Activated CD4-positive, alpha-beta T cell treated with anti-CD3 and anti-CD28 coated beads, Interleukin-2, amount 10 ng/mL, durations not matched to agents 7 days and 5 days (primary cell): ENCODE measurements around the gene RFC4. TPM values are rescaled to one million over a fixed set of nuclear protein-coding genes. Genes with fewer than 3 reads are reported as not detected.
"Not testable (repeated sequence)": the region's sequence is repeated elsewhere in the genome, so short reads cannot be mapped to it uniquely, and the experiment has no call there.

ENCODE experiments used
- CTCF ChIA-PET: fragments of 350-600 bp; sonication (Branson Sonifier 250); formaldehyde crosslinking; loops from one replicate; lab custom pipeline; 2021; ENCODE audit warnings: antibody characterized with exemption; lab: Charles Lee
- POLR2A ChIA-PET: fragments of 350-600 bp; sonication (Branson Sonifier 250); formaldehyde crosslinking; loops from one replicate; lab custom pipeline; 2021; ENCODE audit warnings: antibody characterized with exemption; lab: Charles Lee
- DNase-seq: peaks from one replicate; pipeline ENCODE4 v3.0.0-alpha.2; 2020
- H3K27ac Mint-ChIP-seq: one replicate; pipeline ENCODE4 v1.8.0; 2021; ENCODE audit warnings: mild to moderate bottlenecking, moderate library complexity, mixed read lengths
- H3K27me3 Mint-ChIP-seq: one replicate; pipeline ENCODE4 v1.8.0; 2021; ENCODE audit warnings: mixed read lengths
- H3K36me3 Mint-ChIP-seq: one replicate; pipeline ENCODE4 v1.8.0; 2021; ENCODE audit warnings: low read depth, mixed read lengths
- H3K4me1 Mint-ChIP-seq: one replicate; pipeline ENCODE4 v1.8.0; 2021; ENCODE audit warnings: mixed read lengths
- H3K4me3 Mint-ChIP-seq: one replicate; pipeline ENCODE4 v1.8.0; 2021; ENCODE audit warnings: mild to moderate bottlenecking, moderate library complexity, mixed read lengths
- H3K9me3 Mint-ChIP-seq: one replicate; pipeline ENCODE4 v1.8.0; 2021; ENCODE audit warnings: mixed read lengths
- total RNA-seq, 2 experiments: library from RNA; stranded (reverse); gene quantifications; one replicate each; pipeline ENCODE4 v1.2.3, GENCODE V29; 2021

Gene RFC4, protein sequence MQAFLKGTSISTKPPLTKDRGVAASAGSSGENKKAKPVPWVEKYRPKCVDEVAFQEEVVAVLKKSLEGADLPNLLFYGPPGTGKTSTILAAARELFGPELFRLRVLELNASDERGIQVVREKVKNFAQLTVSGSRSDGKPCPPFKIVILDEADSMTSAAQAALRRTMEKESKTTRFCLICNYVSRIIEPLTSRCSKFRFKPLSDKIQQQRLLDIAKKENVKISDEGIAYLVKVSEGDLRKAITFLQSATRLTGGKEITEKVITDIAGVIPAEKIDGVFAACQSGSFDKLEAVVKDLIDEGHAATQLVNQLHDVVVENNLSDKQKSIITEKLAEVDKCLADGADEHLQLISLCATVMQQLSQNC
- total RNA-seq: 100 to 1,000 TPM in 1 of 2 experiments, 10 to 100 TPM in 1; 85.5 to 105 TPM

DNA sequence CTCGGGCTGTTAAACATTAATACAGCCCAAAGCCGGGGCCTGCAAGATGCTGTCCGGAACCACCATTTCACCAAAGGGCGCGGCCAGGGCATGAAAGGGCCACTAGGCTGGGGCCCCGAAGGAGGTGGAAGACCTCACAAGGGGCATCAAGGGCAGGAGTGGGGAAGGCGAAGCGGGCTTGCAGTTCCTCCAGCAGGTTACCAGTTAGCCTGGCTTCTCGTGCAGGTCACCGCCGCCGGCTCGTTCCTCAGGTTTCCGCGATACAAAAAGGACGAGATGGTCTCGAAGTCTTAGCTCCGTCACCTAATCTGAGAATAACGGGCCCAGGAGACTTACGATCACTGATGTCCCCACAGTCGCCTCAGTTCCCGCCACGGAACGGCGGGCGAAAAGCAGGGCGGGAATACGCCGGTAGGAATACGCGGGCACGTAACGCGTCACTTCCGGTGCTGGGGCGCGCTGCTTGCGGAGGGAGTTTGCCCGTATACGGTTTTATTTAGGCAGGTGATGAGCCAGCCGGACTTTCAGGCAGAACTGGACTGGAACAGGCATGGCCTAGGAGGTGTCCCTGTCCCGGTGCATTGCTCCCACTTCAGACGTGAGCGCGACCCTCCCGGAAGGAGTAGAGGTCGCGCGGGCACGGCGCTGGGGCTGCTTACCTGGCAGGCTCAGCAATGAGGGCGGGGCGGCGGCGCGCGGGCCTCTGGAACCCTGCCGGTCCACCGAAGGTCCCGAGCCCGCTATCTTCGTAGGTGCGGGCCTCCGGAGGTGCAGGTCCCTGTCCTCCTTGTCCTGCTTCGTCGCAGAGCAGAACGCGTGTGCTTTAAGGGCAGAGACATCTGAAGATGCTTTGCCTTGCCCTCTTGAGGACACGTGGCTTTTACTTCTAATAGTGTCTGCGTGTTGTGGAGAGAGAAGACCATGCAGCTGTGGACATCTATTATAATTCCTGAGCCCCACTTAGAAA is at the start of gene RFC4:
Gene RFC4 (minus strand): TSS at position 394 of the 967 bp plus-strand sequence. CDS start 1,769 bp downstream, outside the sequence.
- H3K4me3 Mint-ChIP-seq: peak within 1 kb of the TSS; percentile 95
- peak within 1 kb of the TSS; percentile 98 for H3K27ac Mint-ChIP-seq
- peaks cover 16% of the 10 kb centered on the region for H3K36me3 Mint-ChIP-seq

DNA sequence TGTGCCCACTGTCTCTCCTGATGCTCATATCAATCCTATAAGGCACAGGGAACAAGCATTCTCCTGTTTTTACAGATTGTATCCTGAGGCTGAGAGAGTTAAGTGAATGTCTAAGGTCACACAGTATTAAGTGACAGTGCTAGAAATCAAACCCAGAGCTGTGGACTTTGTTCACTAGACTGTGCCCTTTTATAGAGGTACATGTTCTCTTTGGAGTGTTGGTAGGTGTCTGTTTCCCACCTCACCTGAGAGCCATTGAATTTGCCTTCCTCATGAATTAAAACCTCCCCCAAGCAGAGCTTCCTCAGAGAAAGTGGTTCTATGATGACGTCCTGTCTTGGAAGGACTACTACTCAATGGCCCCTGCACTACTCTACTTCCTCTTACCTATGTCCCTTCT is 48.7 kb upstream of the RFC4 start:
- CTCF ChIA-PET: interaction anchor here (1.1 to 1.5 kb wide), 2 partner anchors 27 to 285 kb away, joined by 3 read pairs; partner anchors contain the start of gene RPL39L
- POLR2A ChIA-PET: no interaction called here
- H3K27me3 Mint-ChIP-seq: no peaks in the 10 kb centered on the region

More for the DNA sequence above, at the start of gene RFC4:
- no peaks in the 10 kb centered on the region for H3K27me3 Mint-ChIP-seq
- peak; percentile 87 for DNase-seq
- CTCF ChIA-PET: interaction anchor here (1.1 to 1.6 kb wide), 3 partner anchors 14 to 192 kb away, joined by 3 to 6 read pairs (median 4); no protein-coding TSS in a partner anchor
- POLR2A ChIA-PET: interaction anchor here (0.9 to 1.3 kb wide), 2 partner anchors 16 to 23 kb away, joined by 3 to 6 read pairs; no protein-coding TSS in a partner anchor
- peaks cover 42% of the 10 kb centered on the region for H3K4me1 Mint-ChIP-seq
- H3K9me3 Mint-ChIP-seq: no peaks in the 10 kb centered on the region

DNA sequence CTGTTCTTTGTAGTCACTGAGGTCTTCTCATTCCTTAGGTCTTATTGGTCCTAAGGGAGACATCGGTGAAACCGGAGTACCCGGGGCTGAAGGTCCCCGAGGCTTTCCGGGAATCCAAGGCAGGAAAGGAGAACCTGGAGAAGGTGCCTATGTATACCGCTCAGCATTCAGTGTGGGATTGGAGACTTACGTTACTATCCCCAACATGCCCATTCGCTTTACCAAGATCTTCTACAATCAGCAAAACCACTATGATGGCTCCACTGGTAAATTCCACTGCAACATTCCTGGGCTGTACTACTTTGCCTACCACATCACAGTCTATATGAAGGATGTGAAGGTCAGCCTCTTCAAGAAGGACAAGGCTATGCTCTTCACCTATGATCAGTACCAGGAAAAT is 47.9 kb upstream of the RFC4 start:
- H3K27me3 Mint-ChIP-seq: no peaks in the 10 kb centered on the region
- H3K4me3 Mint-ChIP-seq: no peak overlapping the region
- ChIA-PET POLR2A (no interaction called here), CTCF (interaction anchor here (0.6 to 1.5 kb wide), 2 partner anchors 80 to 285 kb away, joined by 3 read pairs; partner anchors contain the start of gene RPL39L)
- H3K27ac Mint-ChIP-seq: no peak overlapping the region
- H3K9me3 Mint-ChIP-seq: peaks cover 10% of the 10 kb centered on the region
- H3K36me3 Mint-ChIP-seq: peaks cover 9% of the 10 kb centered on the region
- peaks cover 21% of the 10 kb centered on the region for H3K4me1 Mint-ChIP-seq
- no peak for DNase-seq

More for the DNA sequence above, 48.7 kb upstream of the RFC4 start:
- Mint-ChIP-seq H3K4me3 (no peak overlapping the region), H3K27ac (no peak overlapping the region), H3K9me3 (peaks cover 15% of the 10 kb centered on the region), H3K4me1 (peaks cover 14% of the 10 kb centered on the region), H3K36me3 (peaks cover 14% of the 10 kb centered on the region)
- no peak for DNase-seq

DNA sequence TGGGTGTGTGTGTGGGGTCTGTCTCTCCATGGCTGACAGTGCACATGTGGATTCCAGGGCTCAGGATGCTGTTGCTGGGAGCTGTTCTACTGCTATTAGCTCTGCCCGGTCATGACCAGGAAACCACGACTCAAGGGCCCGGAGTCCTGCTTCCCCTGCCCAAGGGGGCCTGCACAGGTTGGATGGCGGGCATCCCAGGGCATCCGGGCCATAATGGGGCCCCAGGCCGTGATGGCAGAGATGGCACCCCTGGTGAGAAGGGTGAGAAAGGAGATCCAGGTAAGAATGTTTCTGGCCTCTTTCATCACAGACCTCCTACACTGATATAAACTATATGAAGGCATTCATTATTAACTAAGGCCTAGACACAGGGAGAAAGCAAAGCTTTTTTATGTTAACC is 46.7 kb upstream of the RFC4 start:
- H3K27ac Mint-ChIP-seq: no peak overlapping the region
- H3K27me3 Mint-ChIP-seq: no peaks in the 10 kb centered on the region
- CTCF ChIA-PET: interaction anchor here (0.6 to 0.9 kb wide), 2 partner anchors 85 to 286 kb away, joined by 3 read pairs; partner anchors contain the start of gene RPL39L
- peaks cover 9% of the 10 kb centered on the region for H3K36me3 Mint-ChIP-seq
- POLR2A ChIA-PET: no interaction called here
- no peak for DNase-seq
- H3K4me1 Mint-ChIP-seq: peaks cover 21% of the 10 kb centered on the region
- H3K4me3 Mint-ChIP-seq: no peak overlapping the region
- peaks cover 10% of the 10 kb centered on the region for H3K9me3 Mint-ChIP-seq

DNA sequence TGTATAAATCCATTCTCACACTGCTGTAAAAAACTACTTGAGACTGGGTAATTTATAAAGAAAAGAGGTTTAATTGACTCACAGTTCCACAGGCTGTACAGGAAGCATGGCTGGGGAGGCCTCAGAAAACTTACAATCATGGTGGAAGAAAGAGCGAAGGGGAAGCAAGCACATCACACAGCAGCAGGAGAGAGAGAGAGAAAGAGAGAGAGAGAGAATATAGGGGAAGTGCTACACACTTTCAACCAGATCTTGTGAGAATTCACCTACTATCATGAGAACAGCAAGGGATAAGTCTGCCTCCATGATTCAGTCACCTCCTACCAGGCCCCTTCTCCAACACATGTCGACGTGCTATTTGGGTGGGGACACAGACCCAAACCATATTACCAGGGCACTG is 45.6 kb upstream of the RFC4 start:
- DNase-seq, POLR2A ChIA-PET, H3K27me3 Mint-ChIP-seq, H3K36me3 Mint-ChIP-seq, H3K4me3 Mint-ChIP-seq: not testable (repeated sequence)
- CTCF ChIA-PET: interaction anchor here (0.7 to 1.0 kb wide), 2 partner anchors 14 to 165 kb away, joined by 3 to 4 read pairs; no protein-coding TSS in a partner anchor
- Mint-ChIP-seq H3K27ac (peak overlapping the region; percentile 38), H3K4me1 (peaks cover 23% of the 10 kb centered on the region), H3K9me3 (peaks cover 10% of the 10 kb centered on the region)

DNA sequence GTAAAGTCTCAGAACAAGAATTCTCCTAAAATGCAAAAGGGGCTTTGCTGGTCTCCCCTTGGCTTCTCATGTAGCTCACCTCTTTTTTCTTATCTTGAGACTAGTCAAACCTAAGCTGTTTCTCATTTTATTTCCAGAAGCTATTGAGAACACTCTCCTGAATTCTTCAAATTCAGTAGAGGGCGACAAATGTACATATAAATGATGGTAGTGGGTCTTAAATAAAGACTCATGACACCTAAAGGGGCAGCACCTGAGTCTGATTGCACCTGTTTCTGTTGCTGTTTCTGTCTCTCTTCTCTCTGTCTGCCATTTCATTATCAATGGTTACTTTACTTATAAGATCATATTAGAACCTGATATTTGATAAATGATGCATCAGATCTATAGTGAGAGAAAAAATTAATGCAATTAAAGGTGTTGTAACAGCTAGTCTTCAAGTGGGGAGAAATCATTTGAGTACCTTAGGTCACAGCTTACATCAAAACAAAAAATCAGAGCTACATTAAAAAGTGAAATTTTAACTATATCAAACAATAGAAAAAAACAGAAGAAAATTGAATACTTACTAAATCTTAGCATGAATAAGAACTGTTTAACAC is 43.2 kb upstream of the RFC4 start:
- CTCF ChIA-PET: interaction anchor here (0.6 to 1.9 kb wide), 23 partner anchors 9 to 316 kb away, joined by 3 to 14 read pairs (median 3); partner anchors contain the start of gene ST6GAL1
- DNase-seq: peak; percentile 40
- Mint-ChIP-seq H3K27me3 (peaks cover 14% of the 10 kb centered on the region), H3K4me1 (peaks cover 23% of the 10 kb centered on the region), H3K36me3 (peaks cover 9% of the 10 kb centered on the region), H3K4me3 (no peak overlapping the region), H3K9me3 (peaks cover 8% of the 10 kb centered on the region), H3K27ac (peak overlapping the region; percentile 33)
- POLR2A ChIA-PET: interaction anchor here (0.6 to 1.3 kb wide), 4 partner anchors 60 to 82 kb away, joined by 3 to 10 read pairs (median 3); no protein-coding TSS in a partner anchor

DNA sequence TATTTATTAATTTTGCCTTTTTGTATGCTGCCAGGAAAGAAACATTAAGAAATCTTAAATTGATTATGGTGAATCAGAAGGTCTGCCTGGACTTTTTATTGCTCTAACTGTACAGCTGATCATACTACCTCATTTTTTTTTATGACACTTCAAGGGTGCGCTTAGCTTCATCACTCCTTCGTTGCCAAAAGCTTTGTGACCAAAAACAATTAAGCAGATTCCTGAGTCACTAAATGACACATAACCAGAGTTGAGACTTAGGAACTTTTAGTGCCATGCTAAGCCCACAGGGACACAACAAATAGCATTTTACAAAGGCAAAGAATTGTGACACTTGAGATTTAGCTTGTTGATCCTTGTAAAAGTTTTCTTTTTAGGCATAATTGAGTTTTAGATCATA is 41.2 kb upstream of the RFC4 start:
- POLR2A ChIA-PET: no interaction called here

DNA sequence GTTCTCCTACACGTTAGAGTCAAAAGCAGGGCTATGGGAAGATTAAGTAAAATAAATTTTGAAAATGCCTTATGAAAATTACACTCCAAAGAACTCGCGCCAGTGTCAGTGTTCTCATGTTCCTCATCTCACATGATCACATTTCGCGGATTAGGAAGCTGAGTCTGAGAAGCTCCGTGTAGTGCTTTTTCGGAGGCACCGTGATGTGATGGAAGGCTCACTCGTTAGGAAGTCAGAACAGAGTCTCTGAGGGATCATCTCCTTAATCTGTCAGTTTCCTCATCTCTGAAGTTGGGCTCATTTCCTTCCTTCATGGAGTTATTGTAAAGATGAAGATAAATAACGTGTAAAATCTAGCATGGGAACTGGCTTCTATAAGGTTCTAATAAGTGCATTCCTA is 39.5 kb upstream of the RFC4 start:
- peaks cover 14% of the 10 kb centered on the region for H3K27me3 Mint-ChIP-seq

More for the DNA sequence above, 41.2 kb upstream of the RFC4 start:
- peaks cover 3% of the 10 kb centered on the region for H3K9me3 Mint-ChIP-seq
- H3K36me3 Mint-ChIP-seq: peaks cover 5% of the 10 kb centered on the region
- peaks cover 23% of the 10 kb centered on the region for H3K4me1 Mint-ChIP-seq
- no peak overlapping the region for H3K4me3 Mint-ChIP-seq
- CTCF ChIA-PET: interaction anchor here (1.0 to 1.7 kb wide), 4 partner anchors 9 to 292 kb away, joined by 3 to 5 read pairs (median 4); partner anchors contain the start of gene RPL39L
- no peak overlapping the region for H3K27ac Mint-ChIP-seq
- no peak for DNase-seq
- H3K27me3 Mint-ChIP-seq: peaks cover 14% of the 10 kb centered on the region

DNA sequence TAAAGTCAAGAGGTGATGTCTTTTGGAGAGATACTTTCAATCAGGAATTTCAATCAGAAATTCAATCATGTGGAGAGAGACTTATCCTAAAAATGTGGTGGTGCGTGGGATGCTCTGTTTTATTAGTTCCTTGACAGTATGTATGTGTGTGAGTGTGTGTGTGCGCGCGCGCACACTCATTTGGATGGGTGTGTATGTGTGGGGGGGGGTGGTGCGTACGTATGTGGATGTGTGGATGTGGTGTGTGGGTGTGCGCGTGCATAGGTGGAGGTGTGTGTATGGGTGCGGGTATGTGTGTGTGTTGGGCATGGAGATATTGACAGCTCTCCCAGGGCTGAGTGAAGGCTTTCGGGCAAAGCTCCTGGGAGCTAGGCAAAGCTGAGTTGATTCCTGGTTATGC is 38.6 kb upstream of the RFC4 start:
- no peak overlapping the region for H3K27ac Mint-ChIP-seq
- H3K4me1 Mint-ChIP-seq: peaks cover 9% of the 10 kb centered on the region
- no peaks in the 10 kb centered on the region for H3K36me3 Mint-ChIP-seq
- DNase-seq: no peak
- H3K4me3 Mint-ChIP-seq: no peak overlapping the region
- POLR2A ChIA-PET: no interaction called here
- CTCF ChIA-PET: interaction anchor here (0.6 to 0.8 kb wide), 3 partner anchors 24 to 236 kb away, joined by 3 to 4 read pairs (median 3); no protein-coding TSS in a partner anchor
- peaks cover 14% of the 10 kb centered on the region for H3K27me3 Mint-ChIP-seq
- H3K9me3 Mint-ChIP-seq: no peaks in the 10 kb centered on the region

More for the DNA sequence above, 39.5 kb upstream of the RFC4 start:
- H3K9me3 Mint-ChIP-seq: no peaks in the 10 kb centered on the region
- H3K36me3 Mint-ChIP-seq: no peaks in the 10 kb centered on the region
- CTCF ChIA-PET: interaction anchor here (0.6 to 1.7 kb wide), 2 partner anchors 103 to 293 kb away, joined by 3 read pairs; partner anchors contain the start of gene RPL39L
- POLR2A ChIA-PET: no interaction called here
- H3K27ac Mint-ChIP-seq: no peak overlapping the region
- H3K4me3 Mint-ChIP-seq: no peak overlapping the region
- peaks cover 14% of the 10 kb centered on the region for H3K4me1 Mint-ChIP-seq
- no peak for DNase-seq

DNA sequence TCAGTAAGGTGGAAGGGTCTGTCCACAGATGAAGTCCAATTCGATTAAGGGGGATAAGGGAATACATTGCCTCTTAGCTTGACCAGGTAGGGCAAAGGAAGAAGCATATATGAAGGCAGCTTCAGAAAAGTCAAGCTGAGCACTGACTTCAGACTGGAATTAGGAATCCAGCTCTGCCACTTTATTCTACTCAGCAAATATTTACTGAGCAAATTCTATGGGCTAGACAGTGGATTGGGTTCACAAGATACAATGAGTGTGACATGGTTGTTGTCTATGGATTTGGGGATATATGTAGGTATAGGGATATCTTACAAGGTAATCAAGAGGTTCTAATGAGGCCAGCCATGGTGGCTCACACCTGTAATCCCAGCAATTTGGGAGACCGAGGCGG is 36.8 kb upstream of the RFC4 start:
- no peaks in the 10 kb centered on the region for H3K9me3 Mint-ChIP-seq
- POLR2A ChIA-PET: no interaction called here
- DNase-seq: no peak
- H3K4me3 Mint-ChIP-seq: no peak overlapping the region
- CTCF ChIA-PET: interaction anchor here (1.2 kb wide), 1 partner anchor 13 kb away, joined by 3 read pairs; no protein-coding TSS in a partner anchor
- no peaks in the 10 kb centered on the region for H3K36me3 Mint-ChIP-seq
- peaks cover 2% of the 10 kb centered on the region for H3K4me1 Mint-ChIP-seq
- peaks cover 14% of the 10 kb centered on the region for H3K27me3 Mint-ChIP-seq
- H3K27ac Mint-ChIP-seq: no peak overlapping the region

DNA sequence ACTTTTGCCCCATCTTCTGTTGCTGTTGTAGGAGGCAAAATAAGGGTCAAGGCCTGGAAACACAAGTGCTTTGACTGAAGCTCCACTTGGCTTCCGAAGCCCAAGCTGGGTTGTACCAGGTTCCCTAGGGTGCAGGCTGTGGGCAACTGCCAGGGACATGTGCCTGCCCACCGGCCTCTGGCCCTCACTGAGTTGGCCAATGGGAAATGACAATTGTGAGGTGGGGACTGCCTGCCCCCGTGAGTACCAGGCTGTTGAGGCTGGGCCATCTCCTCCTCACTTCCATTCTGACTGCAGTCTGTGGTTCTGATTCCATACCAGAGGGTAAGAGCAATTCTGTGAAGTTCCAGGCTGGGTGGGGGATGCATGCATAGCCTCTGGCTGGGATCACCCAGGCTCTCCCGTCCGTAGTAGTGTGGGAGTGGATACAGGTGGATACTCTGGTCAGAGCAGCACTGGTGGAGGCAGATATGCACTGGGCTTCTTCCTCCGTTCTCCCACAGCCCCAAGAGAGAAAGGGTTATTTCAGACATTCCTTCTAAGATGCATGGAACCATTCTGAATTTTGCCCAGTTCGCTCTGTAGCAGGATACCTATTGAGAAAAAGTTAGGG is 36.2 kb upstream of the RFC4 start, which contains the start of gene ADIPOQ:
Gene ADIPOQ (plus strand): TSS at position 285 of the 613 bp plus-strand sequence. CDS start 10,349 bp downstream, outside the sequence.
- DNase-seq: no peak
- Mint-ChIP-seq H3K36me3 (no peaks in the 10 kb centered on the region), H3K9me3 (no peaks in the 10 kb centered on the region), H3K4me1 (peaks cover 2% of the 10 kb centered on the region), H3K4me3 (no peak within 1 kb of the TSS), H3K27ac (no peak within 1 kb of the TSS), H3K27me3 (peaks cover 14% of the 10 kb centered on the region)
- CTCF ChIA-PET: interaction anchor here (0.5 to 1.2 kb wide), 3 partner anchors 14 to 259 kb away, joined by 3 read pairs; no protein-coding TSS in a partner anchor
- POLR2A ChIA-PET: no interaction called here
